GM21737 (cell line): Measurements from ENCODE around the gene ZNF331.
A peak's percentile ranks its signal among the peaks of the same experiment; 100 is the strongest.
"Not testable (repeated sequence)": the region's sequence is repeated elsewhere in the genome, so short reads cannot be mapped to it uniquely, and the experiment has no call there.

Experiments
- ATAC-seq: cut with Tn5 transposase; IDR thresholded peaks from one replicate; pipeline ENCODE4 v1.9.1; 2021; ENCODE audit warnings: mild to moderate bottlenecking, moderate library complexity; ENCODE audit not compliant: unreplicated experiment

ZNF331 gene

GRCh38 chr19:53537521-53538377 lies at the start of gene ZNF331:
Gene ZNF331 (plus strand): TSS chr19:53538145. CDS start chr19:53569377, 31,232 bp downstream.
- ATAC-seq: peak; percentile 51

- no peak for ATAC-seq
Measured at GRCh38 chr19:53492153-53492552, 45.8 kb upstream of the ZNF331 start.

GRCh38 chr19:53497311-53498023 lies 40.5 kb upstream of the ZNF331 start:
- not testable (repeated sequence) for ATAC-seq

GRCh38 chr19:53498024-53498395 lies 39.9 kb upstream of the ZNF331 start:
- ATAC-seq: not testable (repeated sequence)

GRCh38 chr19:53503151-53503550 lies 34.8 kb upstream of the ZNF331 start:
- ATAC-seq: not testable (repeated sequence)

GRCh38 chr19:53503671-53504364 lies 34.1 kb upstream of the ZNF331 start:
- not testable (repeated sequence) for ATAC-seq

GRCh38 chr19:53504365-53504703 lies 33.6 kb upstream of the ZNF331 start:
- not testable (repeated sequence) for ATAC-seq

GRCh38 chr19:53504885-53505284 lies 33.1 kb upstream of the ZNF331 start:
- no peak for ATAC-seq

DNA sequence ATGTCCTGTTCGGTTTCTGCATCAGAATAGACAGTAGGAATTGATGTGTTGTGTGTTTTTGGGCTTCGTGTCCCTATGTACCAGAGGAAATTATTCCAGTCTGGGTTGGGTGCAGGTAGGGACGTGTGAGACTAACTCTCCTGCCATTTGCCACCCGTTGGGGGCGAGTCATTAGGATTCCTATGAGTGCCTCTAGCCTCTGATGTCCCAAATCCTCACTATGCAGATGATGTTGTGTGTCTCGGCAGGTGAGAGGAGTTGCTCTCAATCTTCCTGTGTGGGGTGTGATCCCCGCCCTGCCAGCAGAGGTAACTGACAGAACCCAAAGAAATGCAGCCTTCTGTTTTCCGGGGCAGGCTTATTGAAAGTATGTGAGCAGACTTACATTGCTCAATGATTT lies 31.2 kb upstream of the ZNF331 start:
- ATAC-seq: no peak

DNA sequence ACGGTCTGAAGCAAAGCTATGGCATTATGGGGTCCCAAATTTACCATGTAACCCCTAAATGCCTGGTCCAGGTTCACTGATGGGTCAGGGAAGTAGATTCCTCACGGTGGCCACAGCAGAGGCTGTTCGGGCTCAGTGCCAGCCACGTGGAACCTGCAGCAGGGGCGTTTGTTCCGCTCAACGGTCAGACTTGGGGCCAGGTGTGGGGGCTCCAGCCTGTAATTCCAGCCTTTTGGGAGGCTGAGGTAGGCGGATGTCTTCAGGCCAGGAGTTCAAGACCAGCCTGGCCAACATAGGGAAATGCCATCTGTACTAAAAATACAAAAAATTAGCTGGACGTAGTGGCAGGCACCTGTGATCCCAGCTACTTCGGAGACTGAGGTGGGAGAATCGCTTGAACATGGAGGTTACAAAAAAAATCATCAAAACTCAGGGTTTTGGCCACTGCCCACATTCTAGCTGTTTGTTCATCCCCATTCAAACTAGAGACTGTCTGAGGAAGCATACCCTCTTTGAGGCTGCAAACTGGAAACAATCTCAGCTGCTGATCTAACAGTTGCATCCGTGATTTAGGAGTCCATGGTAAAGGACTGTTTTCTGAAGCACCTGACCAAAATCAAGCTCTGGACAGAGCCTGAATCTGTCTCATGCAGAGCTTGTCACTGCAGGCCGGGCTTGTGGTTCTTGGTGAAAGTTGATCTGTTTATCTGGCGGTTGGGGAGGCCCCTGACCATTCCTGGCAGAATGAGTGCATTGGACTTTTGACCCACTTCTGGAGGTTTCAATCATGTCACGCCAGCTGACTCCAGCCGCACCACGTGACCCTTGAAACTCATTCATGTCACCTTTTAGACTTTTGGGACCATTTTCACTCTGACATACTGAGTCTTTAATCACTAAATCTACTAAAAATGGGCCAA lies 30.2 kb upstream of the ZNF331 start:
- no peak for ATAC-seq

- ATAC-seq: no peak
Measured at GRCh38 chr19:53509443-53509842, 28.5 kb upstream of the ZNF331 start.

DNA sequence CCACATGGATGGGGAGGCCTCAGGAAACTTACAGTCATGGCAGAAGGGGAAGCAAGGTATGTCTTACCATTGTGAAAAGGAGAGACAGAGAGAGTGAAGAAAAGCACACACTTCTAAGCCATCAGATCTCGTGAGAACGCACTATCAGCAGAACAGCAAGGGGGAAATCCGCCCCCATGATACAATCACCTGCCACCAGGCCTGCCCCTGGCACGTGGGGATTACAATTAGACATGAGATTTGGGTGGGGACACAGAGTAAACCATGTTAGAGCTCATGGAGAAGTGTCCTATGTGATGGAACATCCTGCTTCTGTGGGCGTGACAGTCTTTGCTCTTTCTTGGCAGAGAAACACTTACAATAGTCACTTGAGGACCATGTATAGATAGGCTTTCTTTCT lies 28.1 kb upstream of the ZNF331 start:
- no peak for ATAC-seq

DNA sequence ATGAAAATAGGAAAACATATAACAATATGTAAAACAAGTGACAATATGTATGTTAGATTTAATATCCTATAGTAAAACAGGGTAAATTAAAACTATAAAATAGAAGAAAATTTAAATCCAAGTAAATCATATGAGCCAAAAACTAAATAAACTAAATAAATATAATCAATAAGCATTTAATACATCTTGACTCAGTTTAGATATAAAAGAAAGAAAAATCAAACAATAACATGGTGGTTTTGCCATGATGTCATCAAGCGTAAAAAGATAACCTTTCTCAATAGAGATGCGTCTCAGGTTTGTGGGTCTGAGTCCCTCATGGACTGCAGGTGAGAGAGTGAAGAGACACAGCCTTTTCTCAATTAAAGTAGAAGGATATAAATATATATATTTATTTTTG lies 26.6 kb upstream of the ZNF331 start:
- no peak for ATAC-seq

- ATAC-seq: no peak
Measured at GRCh38 chr19:53511933-53512374, 26.0 kb upstream of the ZNF331 start.

DNA sequence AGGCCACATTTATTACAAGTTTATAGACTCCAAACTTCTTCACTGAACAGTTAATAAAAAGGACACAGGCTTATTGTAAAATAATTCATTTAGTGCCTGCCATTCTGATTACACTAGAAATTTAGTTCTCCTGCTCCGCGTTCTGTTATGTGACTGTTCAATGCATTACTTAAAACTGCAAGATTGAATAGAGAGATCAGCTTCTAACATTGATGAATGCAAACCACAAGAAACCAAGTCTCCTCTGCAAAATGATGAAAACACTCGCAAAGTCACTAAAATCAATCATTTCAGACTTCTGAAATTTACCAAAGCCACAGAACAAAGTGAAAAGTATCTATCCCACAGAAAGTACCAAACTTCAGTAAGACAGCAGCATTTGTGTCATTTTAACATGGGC lies 22.9 kb upstream of the ZNF331 start:
- ATAC-seq: not testable (repeated sequence)

DNA sequence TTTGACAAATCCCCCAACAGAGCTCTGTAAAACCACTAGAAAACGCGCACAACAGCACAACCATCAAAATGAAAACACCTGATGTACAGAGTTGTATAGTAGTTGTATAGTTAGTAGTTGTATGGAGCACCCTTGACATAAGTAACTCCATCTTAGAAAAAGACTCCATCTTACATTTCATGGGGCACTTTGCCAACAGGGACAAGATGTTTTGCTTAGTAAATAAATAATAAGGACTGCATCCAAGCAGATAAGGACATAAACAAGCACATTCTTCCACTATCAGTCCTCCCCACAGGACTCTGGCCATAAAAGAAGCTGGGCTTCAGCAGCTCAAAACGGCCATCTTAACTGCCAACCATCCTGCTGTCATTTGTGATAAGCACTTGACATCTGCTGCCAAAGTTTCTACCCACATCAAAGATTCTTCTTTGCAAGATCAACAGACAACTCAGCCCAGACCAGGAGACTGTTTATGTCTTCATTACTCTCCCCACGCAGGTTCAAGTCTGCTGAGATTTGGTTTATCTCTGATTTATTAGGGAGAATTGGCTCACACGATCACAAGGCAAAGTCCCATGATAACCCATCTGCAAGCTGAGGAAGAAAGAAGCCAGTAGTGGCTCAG lies 20.7 kb upstream of the ZNF331 start:
- no peak for ATAC-seq

DNA sequence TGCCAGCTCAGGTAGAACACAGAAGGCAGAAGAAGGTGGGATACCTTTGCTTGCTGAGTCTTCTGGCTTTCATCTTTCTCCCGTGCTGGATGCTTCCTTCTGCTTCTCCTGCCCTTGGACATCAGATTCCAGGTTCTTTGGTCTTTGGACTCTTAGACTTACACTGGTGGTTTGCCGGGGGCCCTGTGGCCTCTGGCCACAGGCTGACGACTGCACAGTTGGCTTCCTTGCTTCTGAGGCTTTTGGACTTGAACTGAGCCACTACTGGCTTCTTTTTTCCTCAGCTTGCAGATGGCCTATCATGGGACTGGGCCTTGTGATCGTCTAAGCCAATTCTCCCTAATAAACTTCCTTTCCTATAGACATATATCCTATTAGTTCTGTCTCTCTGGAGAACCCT lies 19.8 kb upstream of the ZNF331 start:
- no peak for ATAC-seq

- no peak for ATAC-seq
Measured at GRCh38 chr19:53518716-53519115, 19.2 kb upstream of the ZNF331 start.

DNA sequence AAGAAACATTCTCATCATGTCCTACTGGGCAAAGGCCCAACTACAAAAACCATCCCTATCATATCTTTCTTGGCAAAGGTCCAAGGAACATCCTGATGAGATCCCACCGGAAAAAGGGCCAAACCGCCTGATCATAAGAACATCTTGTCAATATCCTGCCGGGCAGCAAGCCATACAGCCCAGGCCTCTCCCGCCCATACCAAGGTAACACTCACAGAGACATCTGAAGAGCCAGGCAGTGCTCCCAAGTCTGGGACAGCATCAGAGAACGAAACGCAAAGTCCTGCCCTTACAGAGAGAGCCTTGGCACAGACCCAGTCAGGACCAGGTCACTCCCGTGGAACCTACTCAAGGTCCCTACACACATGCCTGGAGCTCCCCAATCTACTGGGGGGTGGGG lies 18.5 kb upstream of the ZNF331 start:
- no peak for ATAC-seq

DNA sequence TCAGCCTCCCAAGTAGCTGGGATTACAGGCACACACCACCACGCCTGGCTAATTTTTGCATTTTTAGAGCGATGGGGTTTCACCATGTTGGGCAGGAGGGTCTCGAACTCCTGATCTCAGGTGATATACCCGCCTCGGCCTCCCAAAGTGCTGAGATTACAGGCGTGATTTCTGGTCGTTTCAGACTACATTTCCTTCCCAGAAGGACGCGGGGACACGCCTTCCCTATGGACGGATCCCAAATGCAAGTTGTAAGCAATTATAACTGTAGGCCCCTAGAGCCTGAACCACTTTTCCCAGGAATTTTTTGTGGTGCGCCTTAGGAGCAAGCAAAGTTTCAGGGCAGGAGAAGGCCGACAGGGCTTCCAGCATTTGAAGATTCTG lies 17.8 kb upstream of the ZNF331 start:
- ATAC-seq: no peak
